T follicular helper cell (primary cell): Measurements from ENCODE around the gene TWNK.

Experiments
- DNase-seq: peaks from one replicate; pipeline ENCODE4 v3.0.0-alpha.2; 2020; ENCODE audit warnings: low read depth

Gene TWNK

GRCh38 chr10:101011517-101012423 lies 24.4 kb downstream of the TWNK start:
- no peak for DNase-seq

DNA sequence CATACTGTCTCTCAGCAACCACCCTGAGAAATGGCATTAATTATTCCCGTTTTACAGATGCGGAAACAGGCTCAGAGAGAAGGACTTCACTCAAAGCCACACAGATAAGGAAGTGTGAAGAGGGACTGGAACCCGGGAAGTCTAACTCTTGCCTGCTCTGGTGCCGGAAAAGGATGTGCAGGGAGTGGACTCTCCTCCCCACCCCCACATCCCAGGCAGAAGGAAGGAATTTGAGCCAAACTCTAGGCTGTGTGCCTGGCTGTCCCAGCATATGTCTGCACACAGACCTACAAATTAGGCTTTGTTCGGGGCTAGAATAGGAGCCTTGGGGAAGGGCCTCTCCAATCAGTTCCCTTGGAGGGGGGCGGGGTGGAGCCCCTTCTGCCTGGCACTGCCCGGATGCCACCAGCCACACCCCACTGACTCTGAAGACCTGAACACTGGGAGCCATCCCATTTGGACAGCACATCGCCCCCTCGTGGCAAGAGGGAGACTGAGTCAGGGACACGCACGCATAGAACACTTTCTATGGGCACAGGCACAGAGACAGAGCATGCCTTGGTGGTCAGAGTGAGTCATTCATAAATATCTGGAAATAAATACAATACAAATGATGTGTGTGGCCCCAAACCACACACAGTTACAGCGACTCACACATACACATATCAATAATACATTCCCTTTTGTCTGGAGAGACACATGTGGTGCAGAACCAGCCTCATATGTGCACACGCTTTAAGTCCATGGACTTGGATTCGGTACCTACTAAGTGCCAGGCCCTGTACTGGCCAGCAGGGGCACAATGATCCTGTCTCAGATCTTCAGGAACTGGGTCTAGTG lies 25.4 kb downstream of the TWNK start:
- peak; percentile 65 for DNase-seq

DNA sequence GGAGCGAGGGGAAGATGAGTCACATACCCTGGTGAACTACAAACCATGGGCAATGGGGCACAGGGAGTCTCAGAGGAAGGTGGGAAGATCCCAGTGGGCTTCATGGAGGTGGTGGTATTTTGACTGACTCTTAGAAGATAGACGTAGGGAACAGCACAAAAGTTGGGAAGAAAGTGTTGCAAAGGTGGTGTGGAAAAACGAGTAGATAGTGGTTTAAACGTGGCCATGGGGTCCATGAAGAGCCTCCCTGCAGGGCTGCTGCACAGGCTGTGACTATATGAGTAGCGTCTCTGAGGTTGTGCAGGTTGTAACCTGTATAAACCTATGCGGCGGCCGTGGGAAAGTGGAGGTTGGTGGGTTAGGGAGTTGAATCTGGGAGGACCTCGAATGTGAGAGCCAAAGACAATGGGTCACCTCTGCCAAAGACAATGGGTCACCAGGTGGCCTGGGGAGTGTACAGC lies 26.1 kb downstream of the TWNK start:
- no peak for DNase-seq

DNA sequence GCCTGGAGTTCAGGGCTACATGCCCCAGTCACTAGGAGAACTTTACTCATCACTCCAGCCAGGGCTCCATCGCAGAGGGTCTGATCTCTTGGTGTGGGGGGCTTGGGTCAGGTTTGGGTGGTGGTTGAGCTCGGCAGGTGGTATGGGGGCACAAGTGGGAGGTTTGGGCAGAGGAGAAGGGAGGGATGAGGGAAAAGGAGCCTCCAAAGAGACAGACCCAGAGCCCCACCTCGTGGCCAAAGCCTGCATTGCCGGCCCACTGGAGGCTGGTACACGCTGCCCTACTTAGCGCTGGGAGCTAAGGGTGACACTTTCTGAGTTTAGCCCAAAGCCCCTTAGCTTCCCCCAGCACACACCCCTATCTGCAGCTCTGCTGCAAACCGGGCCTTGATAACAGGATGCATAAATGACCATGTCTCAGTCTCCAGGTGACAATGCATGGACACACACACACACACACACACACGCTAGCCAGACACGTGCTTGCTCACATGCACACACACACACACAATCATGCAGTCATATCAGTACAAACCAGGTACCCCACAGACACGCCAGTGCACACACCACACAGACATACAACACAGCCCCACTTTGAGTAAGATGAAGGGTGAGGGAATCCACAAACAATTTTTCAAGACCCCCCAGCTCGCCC lies 27.0 kb downstream of the TWNK start:
- peak; percentile 62 for DNase-seq

DNA sequence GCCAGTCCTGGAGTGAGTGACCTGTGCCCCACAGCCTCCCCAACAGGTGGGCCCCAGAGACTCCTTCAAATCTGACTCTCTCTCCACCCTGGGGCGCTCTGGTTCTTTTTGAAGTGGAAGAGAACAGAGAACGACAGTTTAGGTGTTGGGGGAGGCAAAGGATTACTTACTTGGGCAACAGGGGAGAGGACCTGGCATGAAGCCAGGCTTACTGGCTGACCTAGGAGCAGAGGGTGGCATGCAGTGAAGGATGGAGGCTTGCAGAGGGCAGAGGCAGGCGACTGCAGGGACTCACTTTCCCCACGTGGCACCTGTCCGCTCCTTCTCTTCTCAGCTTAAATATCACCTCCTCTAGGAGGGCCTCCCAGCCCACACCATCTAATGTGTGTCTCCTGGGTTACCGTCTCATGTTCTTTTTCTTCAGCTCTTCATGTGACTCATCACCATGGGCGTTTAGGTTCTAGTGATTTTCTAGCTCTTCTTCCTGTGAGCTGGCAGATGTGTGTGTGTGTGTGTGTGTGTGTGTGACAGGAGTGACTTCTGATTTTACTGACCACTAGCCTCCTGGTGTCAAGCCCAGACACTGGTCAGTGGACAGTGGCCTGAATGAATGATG lies 27.7 kb downstream of the TWNK start:
- no peak for DNase-seq

GRCh38 chr10:101015582-101015973 lies 28.2 kb downstream of the TWNK start:
- no peak for DNase-seq

DNA sequence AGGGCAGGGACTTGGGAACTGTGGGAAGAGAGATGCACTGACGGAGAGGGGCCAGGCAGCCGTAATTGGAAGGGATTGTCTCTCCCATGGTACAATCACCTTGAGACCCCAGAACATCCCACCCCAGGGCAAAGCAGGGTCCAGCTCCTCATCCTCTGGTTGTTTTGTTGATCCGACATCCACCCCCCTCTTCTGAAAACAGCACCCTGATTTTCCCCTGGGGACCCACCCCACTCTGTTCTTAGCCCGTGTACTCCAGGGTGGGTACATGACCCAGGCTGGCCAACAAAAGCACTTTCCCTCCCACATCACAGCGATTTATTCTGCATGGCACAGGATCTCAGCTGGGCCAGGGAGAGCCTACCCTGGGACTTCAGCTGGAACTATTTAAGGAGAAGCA lies 29.5 kb downstream of the TWNK start:
- no peak for DNase-seq

- DNase-seq, result no peak
Observed at GRCh38 chr10:101018118-101018599, 30.8 kb downstream of the TWNK start.

- peak; percentile 40 for DNase-seq
Observed at GRCh38 chr10:101018600-101019439, 31.5 kb downstream of the TWNK start.

DNA sequence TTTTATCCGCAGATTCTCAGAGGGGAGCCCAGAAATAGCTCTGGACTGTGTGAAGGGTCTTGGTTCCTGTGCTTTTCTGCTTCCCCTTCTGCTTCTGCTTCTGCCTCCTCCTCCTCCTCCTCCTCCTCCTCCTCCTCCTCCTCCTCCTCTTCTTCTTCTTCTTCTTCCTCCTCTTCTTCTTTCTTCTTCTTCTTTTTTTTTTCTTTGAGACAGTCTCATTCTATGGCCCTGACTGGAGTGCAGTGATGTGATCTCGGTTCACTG lies 32.0 kb downstream of the TWNK start:
- no peak for DNase-seq

- no peak for DNase-seq
Observed at GRCh38 chr10:101020427-101021075, 33.2 kb downstream of the TWNK start.

GRCh38 chr10:101021239-101021638 lies 33.9 kb downstream of the TWNK start:
- no peak for DNase-seq

GRCh38 chr10:101021692-101022251 lies 34.4 kb downstream of the TWNK start:
- no peak for DNase-seq

DNA sequence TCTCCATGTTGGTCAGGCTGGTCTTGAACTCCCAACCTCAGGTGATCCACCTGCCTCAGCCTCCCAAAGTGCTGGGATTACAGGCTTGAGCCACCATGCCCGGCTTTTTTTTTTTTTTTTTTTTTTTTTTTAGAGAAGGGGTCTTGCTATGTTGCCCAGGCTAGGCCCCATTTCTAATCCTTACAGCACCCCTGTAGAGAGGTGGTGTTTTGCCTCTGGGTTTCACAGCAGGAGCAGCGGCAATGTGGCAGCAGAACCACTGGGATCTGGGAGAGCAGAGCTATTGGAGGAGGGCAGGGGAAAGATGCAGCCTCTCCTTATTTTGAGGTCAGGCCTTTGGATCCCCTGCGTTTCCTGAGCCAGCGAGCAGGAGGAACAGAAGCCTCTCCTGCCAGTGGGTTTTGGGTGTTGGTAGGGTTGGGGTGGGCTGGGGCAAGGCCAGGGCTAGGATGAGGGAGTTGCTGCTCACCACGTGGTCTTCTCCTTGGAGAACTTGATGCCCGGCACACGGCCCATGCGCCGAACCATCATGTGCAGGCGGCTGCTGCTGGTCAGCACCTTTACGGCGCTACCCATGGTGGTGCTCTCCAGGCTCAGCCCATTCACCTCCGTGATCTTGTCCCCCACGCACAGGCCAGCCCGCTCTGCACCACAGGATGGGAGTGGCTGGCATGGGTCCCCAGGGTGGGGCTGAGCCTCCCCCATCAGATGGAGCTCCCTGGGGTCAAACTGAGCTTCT lies 35.8 kb downstream of the TWNK start:
- DNase-seq, result no peak

- DNase-seq, result no peak
Observed at GRCh38 chr10:101027106-101027720, 39.9 kb downstream of the TWNK start.

DNA sequence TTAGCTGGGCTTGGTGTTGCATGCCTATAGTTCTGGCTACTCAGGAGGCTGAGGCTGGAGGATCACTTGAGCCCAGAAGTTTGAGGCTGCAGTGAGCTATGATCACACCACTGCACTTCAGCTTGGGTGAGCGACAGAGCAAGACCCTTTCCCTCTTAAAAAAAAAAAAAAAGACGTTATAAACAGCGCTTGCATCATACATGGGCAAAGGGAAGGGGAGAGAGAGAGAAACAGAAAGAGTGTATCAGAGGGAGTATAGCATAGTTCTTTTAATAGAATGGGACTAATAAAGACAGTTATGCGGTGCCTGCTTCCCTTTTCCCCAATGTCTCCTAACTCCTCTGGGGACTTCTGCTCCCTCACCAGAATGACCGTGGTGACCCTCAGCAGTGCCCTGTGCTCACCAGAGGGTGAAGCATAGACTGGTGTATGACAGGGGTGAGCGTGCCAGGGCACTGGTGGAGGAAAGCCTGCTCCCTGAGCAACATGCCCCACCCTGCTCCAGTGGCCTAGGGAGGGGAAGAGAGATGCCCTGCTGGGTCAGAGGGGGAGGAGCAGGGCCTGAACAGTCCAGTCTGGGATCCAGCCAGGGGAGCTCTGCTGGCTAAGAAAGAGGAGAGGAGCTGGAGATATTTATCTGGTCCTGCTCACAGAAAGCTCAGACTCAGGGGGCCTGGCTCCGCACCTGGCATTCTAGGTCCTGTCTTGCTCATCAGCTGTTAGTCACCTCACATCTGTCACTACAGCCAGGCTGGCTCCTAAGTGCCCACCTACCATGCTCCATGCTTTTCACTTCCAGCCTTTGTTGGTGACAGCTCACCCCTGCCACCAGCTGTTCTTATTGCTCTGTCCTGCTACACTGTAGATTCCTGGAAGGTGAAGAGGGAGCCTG lies 41.3 kb downstream of the TWNK start:
- no peak for DNase-seq

- no peak for DNase-seq
Observed at GRCh38 chr10:101029520-101030295, 42.4 kb downstream of the TWNK start.
